Sigmoid colon (tissue), 7 donors: Measurements from ENCODE around the gene CNTD1. TPM values are rescaled to one million over a fixed set of nuclear protein-coding genes. Genes with fewer than 3 reads are reported as not detected.
A peak's percentile ranks its signal among the peaks of the same experiment; 100 is the strongest.
"Not testable (repeated sequence)": the region's sequence is repeated elsewhere in the genome, so short reads cannot be mapped to it uniquely, and the experiment has no call there.

Experiments used
- DNase-seq: peaks from one replicate; pipeline ENCODE4 v3.0.0-alpha.2; 2019
- H3K27ac ChIP-seq, 4 donors: fragments of 200-600 bp; sonication (generic); one replicate each; pipeline ENCODE4 v1.5.1; 2016 to 2019; ENCODE audit warnings: mild to moderate bottlenecking in 1 of 4
- H3K27me3 ChIP-seq, 3 donors: fragments of 200-600 bp; sonication (generic); one replicate each; pipeline ENCODE4 v1.5.1; 2019; ENCODE audit warnings: mild to moderate bottlenecking in 1 of 3
- H3K36me3 ChIP-seq, 4 donors: fragments of 200-600 bp; sonication (generic); one replicate each; pipeline ENCODE4 v1.5.1; 2016 to 2019
- H3K4me1 ChIP-seq, 4 donors: fragments of 200-600 bp; sonication (generic); one replicate each; pipeline ENCODE4 v1.5.1; 2017 to 2019
- H3K4me3 ChIP-seq, 4 donors: fragments of 200-600 bp; sonication (generic); one replicate each; pipeline ENCODE4 v1.5.1; 2017 to 2019; ENCODE audit warnings: mild to moderate bottlenecking in 2 of 4, moderate library complexity in 1 of 4
- H3K9me3 ChIP-seq, 4 donors: fragments of 200-600 bp in 3 of 4; sonication (generic) in 3 of 4; one replicate each; pipeline versions ENCODE4 v1.5.1 to v1.6.1; 2013 to 2019
- EP300 ChIP-seq, 4 donors: sonication (generic); formaldehyde crosslinking; IDR thresholded peaks; one replicate each; pipeline ENCODE4 v1.6.1; 2017; ENCODE audit warnings: antibody characterized with exemption in 4 of 4
- POLR2A ChIP-seq, 2 donors: fragments of 450-650 bp; IDR thresholded peaks; one replicate each; pipeline ENCODE4 v1.6.1; 2016; ENCODE audit warnings: antibody characterized with exemption in 2 of 2, mild to moderate bottlenecking in 2 of 2, moderate library complexity in 2 of 2
- POLR2AphosphoS5 ChIP-seq, 4 donors: sonication (generic); formaldehyde crosslinking; IDR thresholded peaks; one replicate each; pipeline ENCODE4 v1.6.1; 2017; ENCODE audit warnings: antibody characterized with exemption in 4 of 4
- WGBS, 2 donors: extraction: QIAGEN DNeasy Blood & Tissue Kit; methylation state at CpG; one replicate each; pipeline ENCODE4 v1.1.7; 2013; 5-methylcytosine and 5-hydroxymethylcytosine counted together
- intact Hi-C: fragments of 100-400 bp; cut with DNase I; formaldehyde crosslinking; loops from one replicate; pipeline ENCODE4 v1.15.1; 2023
- polyA plus RNA-seq, 3 donors: library from polyadenylated mRNA; stranded (reverse); fragments of 200-250 nt; gene quantifications; one replicate each; pipeline ENCODE4 v1.2.3, GENCODE V29; 2013
- total RNA-seq, 4 donors: library from RNA; depleted of rRNA; stranded (reverse); fragments of >200 nt; gene quantifications; one replicate each; pipeline ENCODE4 v1.1.0, GENCODE V29; 2016
- TF ChIP-seq, protein P1 (sequence below), 4 experiments: fragments of 450-650 bp in 3 of 4; fragments of 200-600 bp in 1 of 4; IDR thresholded peaks; one replicate each; pipeline ENCODE4 v1.5.1; 2016 to 2019; ENCODE audit warnings: antibody characterized with exemption in 4 of 4, mild to moderate bottlenecking in 3 of 4, moderate library complexity in 2 of 4
- donor health status: healthy with polysubstance abuse.
- donor health status: Bipolar disorder and iron deficiency.
- donor health status: healthy.

The CNTD1 gene
- total and polyA plus RNA-seq, 7 donors, result 0.33 to 7.2 (median 2.3) TPM; not detected in 3

DNA sequence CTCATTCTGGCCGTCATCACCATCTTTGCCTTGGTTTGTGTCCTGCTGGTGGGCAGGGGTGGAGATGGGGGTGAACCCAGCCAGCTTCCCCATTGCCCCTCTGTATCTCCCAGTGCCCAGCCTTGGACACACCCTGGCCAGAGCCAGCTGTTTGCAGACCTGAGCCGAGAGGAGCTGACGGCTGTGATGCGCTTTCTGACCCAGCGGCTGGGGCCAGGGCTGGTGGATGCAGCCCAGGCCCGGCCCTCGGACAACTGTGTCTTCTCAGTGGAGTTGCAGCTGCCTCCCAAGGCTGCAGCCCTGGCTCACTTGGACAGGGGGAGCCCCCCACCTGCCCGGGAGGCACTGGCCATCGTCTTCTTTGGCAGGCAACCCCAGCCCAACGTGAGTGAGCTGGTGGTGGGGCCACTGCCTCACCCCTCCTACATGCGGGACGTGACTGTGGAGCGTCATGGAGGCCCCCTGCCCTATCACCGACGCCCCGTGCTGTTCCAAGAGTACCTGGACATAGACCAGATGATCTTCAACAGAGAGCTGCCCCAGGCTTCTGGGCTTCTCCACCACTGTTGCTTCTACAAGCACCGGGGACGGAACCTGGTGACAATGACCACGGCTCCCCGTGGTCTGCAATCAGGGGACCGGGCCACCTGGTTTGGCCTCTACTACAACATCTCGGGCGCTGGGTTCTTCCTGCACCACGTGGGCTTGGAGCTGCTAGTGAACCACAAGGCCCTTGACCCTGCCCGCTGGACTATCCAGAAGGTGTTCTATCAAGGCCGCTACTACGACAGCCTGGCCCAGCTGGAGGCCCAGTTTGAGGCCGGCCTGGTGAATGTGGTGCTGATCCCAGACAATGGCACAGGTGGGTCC lies 52.9 kb downstream of the CNTD1 start:
- Histone ChIP-seq H3K4me3 (peak overlapping the region; percentile 53 to 70 (median 60)), H3K4me1 (peaks cover 0 to 54% (median 50%) of the 10 kb centered on the region in 4 donors), H3K36me3 (peaks cover 0 to 19% (median under 1%) of the 10 kb centered on the region in 4 donors), H3K27ac (peak overlapping the region; percentile 82 to 94 (median 90))
- intact Hi-C loops, H3K27me3 ChIP-seq, H3K9me3 ChIP-seq: not testable (repeated sequence)
- TF ChIP-seq POLR2A (IDR thresholded peaks at IDR 0.05) (peak in 1 of 2 donors; percentile 38), POLR2AphosphoS5 (IDR thresholded peaks at IDR 0.05) (peak; percentile 12 to 76 (median 72))
- 72 to 81% methylated on average over 25 of the region's 28 CpGs for WGBS, 2 donors
- peak; percentile 77 for DNase-seq

DNA sequence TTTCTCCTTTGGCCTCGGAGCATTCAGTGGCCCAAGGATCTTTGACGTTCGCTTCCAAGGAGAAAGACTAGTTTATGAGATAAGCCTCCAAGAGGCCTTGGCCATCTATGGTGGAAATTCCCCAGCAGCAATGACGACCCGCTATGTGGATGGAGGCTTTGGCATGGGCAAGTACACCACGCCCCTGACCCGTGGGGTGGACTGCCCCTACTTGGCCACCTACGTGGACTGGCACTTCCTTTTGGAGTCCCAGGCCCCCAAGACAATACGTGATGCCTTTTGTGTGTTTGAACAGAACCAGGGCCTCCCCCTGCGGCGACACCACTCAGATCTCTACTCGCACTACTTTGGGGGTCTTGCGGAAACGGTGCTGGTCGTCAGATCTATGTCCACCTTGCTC lies 53.7 kb downstream of the CNTD1 start:
- DNase-seq, result peak; percentile 76

DNA sequence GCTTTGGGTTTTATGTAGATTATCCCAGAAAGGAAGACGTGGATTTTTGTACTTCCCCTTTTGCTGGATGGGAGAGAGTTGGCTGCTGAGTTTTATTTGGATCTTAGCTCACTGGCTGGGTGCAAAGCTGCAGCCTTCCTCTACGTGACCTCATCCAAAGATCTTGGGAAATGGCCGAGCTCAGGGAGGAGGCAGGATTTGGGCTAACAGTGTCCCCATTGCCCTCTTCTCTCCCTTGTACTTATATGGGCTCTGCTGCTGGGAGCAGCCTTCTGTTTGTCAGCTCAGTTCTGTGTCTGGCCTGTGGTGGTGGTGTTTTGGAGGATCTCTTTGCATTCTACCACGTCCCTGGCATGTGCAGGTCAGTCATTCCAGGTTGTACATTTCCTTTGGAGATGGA lies 54.3 kb downstream of the CNTD1 start:
- intact Hi-C loops, result no loop called here
- Histone ChIP-seq H3K4me3 (peak overlapping the region; percentile 53 to 70 (median 60)), H3K27me3 (no peaks in the 10 kb centered on the region), H3K36me3 (peaks cover 0 to 33% (median 6%) of the 10 kb centered on the region in 4 donors), H3K9me3 (no peaks in the 10 kb centered on the region), H3K27ac (peak overlapping the region; percentile 82 to 94 (median 90)), H3K4me1 (peaks cover 0 to 66% (median 59%) of the 10 kb centered on the region in 4 donors)
- DNase-seq, result peak; percentile 82
- 53 to 63% methylated on average over 4 of the region's 4 CpGs for WGBS, 2 donors
- TF ChIP-seq POLR2A (IDR thresholded peaks at IDR 0.05) (peak in 1 of 2 donors; percentile 39), EP300 (IDR thresholded peaks at IDR 0.05) (no peak), POLR2AphosphoS5 (IDR thresholded peaks at IDR 0.05) (peak; percentile 48 to 74 (median 50))

More for the DNA sequence above, 53.7 kb downstream of the CNTD1 start:
- Histone ChIP-seq H3K9me3 (no peaks in the 10 kb centered on the region), H3K36me3 (peaks cover 0 to 26% (median 5%) of the 10 kb centered on the region in 4 donors), H3K4me3 (peak overlapping the region; percentile 53 to 70 (median 60)), H3K27me3 (no peaks in the 10 kb centered on the region), H3K27ac (peak overlapping the region; percentile 82 to 94 (median 90)), H3K4me1 (peaks cover 0 to 61% (median 56%) of the 10 kb centered on the region in 4 donors)
- intact Hi-C loops, result no loop called here
- WGBS, 2 donors, result 85 to 86% methylated on average over 15 of the region's 15 CpGs
- TF ChIP-seq POLR2AphosphoS5 (IDR thresholded peaks at IDR 0.05) (peak in 3 of 4 donors; percentile 10 to 51 (median 25)), EP300 (IDR thresholded peaks at IDR 0.05) (no peak)
- TF ChIP-seq, protein P1, sequence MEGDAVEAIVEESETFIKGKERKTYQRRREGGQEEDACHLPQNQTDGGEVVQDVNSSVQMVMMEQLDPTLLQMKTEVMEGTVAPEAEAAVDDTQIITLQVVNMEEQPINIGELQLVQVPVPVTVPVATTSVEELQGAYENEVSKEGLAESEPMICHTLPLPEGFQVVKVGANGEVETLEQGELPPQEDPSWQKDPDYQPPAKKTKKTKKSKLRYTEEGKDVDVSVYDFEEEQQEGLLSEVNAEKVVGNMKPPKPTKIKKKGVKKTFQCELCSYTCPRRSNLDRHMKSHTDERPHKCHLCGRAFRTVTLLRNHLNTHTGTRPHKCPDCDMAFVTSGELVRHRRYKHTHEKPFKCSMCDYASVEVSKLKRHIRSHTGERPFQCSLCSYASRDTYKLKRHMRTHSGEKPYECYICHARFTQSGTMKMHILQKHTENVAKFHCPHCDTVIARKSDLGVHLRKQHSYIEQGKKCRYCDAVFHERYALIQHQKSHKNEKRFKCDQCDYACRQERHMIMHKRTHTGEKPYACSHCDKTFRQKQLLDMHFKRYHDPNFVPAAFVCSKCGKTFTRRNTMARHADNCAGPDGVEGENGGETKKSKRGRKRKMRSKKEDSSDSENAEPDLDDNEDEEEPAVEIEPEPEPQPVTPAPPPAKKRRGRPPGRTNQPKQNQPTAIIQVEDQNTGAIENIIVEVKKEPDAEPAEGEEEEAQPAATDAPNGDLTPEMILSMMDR (IDR thresholded peaks at IDR 0.05), result no peak

DNA sequence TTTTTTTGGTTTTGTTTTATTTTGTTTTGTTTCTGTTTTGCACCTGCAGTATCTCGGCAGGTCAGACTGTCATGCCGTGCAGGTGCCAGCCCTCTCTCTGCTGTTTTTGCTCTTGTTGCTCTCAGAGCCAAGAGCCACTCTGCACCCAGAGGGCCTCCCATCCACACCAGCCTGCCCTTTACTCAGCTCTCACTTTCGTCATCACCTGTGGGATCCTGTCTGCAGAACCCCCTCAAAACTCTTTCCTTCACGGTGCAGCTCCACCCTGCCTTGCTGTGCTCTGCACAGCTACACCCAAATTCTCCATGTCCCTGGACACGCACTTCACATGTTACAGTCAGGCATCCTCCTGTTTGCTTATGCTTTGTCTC lies 54.9 kb downstream of the CNTD1 start:
- peak; percentile 52 for DNase-seq
- peak overlapping the region; percentile 82 to 94 (median 90) for H3K27ac ChIP-seq
- no peak for TF ChIP-seq POLR2AphosphoS5 (IDR thresholded peaks at IDR 0.05)
- TF ChIP-seq, protein P1 (IDR thresholded peaks at IDR 0.05), result no peak
- TF ChIP-seq POLR2A (IDR thresholded peaks at IDR 0.05), result no peak
- TF ChIP-seq EP300 (IDR thresholded peaks at IDR 0.05), result no peak
- no peaks in the 10 kb centered on the region for H3K27me3 ChIP-seq
- 58 to 77% methylated on average over 5 of the region's 5 CpGs for WGBS, 2 donors
- no peaks in the 10 kb centered on the region for H3K9me3 ChIP-seq
- peak overlapping the region; percentile 53 to 70 (median 60) for H3K4me3 ChIP-seq
- peaks cover 0 to 39% (median 6%) of the 10 kb centered on the region in 4 donors for H3K36me3 ChIP-seq
- peaks cover 0 to 66% (median 59%) of the 10 kb centered on the region in 4 donors for H3K4me1 ChIP-seq
- intact Hi-C loops, result no loop called here

DNA sequence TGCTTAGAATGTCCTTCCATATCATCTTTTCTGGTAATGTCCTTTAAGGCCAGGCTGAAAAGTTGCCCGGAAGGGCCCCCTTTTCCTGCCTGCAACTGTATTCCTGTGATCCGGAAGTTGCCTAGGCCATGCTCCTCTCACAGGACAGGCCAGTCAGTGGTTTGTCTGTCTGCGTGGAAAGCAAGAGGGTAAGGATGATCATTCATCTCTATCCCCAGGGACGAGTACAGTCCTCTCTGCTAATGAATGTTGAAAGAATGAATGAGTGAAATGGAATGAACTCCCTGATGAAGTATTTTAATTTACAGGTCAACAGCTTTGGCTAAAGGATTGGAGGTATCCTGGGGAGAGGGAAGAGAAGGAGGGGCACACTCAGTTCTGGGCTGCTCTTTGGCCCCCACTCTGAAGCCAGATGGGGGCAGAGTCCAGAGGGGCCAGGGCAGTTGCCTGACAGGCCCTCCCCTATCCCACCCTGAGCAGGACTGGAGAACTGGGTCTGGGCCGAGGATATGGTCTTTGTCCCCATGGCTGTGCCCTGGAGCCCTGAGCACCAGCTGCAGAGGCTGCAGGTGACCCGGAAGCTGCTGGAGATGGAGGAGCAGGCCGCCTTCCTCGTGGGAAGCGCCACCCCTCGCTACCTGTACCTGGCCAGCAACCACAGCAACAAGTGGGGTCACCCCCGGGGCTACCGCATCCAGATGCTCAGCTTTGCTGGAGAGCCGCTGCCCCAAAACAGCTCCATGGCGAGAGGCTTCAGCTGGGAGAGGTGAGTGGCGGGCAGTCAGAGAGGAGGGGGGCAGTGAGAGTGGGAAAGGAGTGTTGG lies 55.5 kb downstream of the CNTD1 start:
- Histone ChIP-seq H3K9me3 (no peaks in the 10 kb centered on the region), H3K36me3 (peaks cover 0 to 39% (median 6%) of the 10 kb centered on the region in 4 donors), H3K4me3 (peak overlapping the region; percentile 53 to 70 (median 60)), H3K27ac (peak overlapping the region; percentile 82 to 94 (median 90)), H3K4me1 (peaks cover 0 to 66% (median 56%) of the 10 kb centered on the region in 4 donors), H3K27me3 (no peaks in the 10 kb centered on the region)
- WGBS, 2 donors, result 83 to 86% methylated on average over 15 of the region's 15 CpGs
- intact Hi-C loops, result no loop called here
- TF ChIP-seq EP300 (IDR thresholded peaks at IDR 0.05) (no peak), POLR2AphosphoS5 (IDR thresholded peaks at IDR 0.05) (no peak), POLR2A (IDR thresholded peaks at IDR 0.05) (no peak)
- TF ChIP-seq, protein P1 (IDR thresholded peaks at IDR 0.05), result no peak
- DNase-seq, result peak; percentile 53
